HG03025 (cell line): ENCODE data around the gene CCDC127.
"Not testable (repeated sequence)": the region's sequence is repeated elsewhere in the genome, so short reads cannot be mapped to it uniquely, and the experiment has no call there.

ENCODE experiments used
- ATAC-seq: cut with Tn5 transposase; IDR thresholded peaks from one replicate; pipeline ENCODE4 v1.9.1; 2021; ENCODE audit warnings: mild to moderate bottlenecking, moderate library complexity; ENCODE audit not compliant: unreplicated experiment, low FRiP score

The CCDC127 gene, protein sequence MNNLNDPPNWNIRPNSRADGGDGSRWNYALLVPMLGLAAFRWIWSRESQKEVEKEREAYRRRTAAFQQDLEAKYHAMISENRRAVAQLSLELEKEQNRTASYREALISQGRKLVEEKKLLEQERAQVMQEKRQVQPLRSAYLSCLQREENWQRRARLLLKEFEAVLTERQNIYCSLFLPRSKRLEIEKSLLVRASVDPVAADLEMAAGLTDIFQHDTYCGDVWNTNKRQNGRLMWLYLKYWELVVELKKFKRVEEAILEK

DNA sequence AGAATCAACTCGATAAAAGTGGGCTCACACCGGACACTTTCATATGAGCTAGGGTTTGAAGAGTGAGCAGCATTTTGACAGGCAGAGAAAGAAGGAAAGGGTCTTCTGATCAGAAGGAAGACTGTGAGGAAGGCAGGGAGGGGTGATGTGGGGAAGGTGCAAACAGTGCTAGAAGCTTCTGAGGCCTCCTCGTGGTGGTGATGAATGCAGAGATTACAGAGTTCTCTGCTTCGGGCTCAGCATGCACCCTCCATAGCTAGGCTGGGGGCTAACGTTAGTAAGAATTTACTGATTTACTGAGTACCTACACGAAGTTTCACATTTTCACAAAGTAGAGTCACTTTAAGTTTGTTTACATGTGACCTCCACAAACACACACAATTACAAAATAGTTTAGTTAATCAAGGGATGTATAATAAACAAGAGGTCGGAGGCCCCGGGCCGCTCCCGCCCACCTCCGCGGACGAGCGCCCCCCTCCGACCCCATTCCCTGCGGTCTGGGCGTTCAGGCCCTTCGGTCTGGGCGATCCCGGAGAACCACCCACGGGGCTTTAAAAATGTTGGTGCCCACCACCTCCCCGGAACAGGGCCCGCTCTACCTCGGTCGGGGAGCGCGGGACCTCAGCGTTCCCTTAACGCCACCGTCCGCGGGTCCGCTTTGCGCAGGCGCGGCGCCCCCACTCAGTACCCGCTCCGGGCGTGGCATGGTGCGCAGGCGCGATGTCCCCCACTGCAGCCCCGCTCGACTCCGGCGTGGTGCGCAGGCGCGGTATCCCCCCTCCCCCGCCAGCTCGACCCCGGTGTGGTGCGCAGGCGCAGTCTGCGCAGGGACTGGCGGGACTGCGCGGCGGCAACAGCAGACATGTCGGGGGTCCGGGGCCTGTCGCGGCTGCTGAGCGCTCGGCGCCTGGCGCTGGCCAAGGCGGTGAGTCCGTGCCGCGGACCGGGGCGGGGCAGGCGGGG lies at the start of gene CCDC127, which contains the start of gene SDHA:
TSS of gene CCDC127 (minus strand) at position 660 of the 963 bp plus-strand sequence. CDS start 1,304 bp downstream, outside the sequence.
TSS of gene SDHA (plus strand) at position 827 of the 963 bp plus-strand sequence. CDS start at position 863, 36 bp downstream.
- ATAC-seq = peak; percentile 72

DNA sequence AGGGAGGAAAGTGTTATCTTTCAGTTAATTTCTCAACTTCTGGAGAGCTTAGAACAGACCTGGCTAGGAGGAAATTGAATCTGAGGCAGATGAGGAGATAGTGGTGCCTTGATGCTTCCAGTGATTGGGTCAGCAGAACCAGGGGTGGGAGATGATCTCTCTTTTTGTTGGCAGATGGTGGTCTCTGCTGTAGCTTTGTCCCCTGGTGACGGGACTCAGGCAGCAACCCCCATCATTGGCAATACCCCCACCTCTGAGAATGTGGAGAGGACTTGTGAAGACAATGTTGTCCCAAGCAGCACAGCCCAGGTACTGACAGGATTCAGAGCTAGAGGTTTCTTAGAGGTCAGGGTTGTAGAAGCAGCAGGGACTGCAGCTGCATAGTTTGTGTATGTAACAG lies 49.8 kb upstream of the CCDC127 start:
- ATAC-seq = no peak

DNA sequence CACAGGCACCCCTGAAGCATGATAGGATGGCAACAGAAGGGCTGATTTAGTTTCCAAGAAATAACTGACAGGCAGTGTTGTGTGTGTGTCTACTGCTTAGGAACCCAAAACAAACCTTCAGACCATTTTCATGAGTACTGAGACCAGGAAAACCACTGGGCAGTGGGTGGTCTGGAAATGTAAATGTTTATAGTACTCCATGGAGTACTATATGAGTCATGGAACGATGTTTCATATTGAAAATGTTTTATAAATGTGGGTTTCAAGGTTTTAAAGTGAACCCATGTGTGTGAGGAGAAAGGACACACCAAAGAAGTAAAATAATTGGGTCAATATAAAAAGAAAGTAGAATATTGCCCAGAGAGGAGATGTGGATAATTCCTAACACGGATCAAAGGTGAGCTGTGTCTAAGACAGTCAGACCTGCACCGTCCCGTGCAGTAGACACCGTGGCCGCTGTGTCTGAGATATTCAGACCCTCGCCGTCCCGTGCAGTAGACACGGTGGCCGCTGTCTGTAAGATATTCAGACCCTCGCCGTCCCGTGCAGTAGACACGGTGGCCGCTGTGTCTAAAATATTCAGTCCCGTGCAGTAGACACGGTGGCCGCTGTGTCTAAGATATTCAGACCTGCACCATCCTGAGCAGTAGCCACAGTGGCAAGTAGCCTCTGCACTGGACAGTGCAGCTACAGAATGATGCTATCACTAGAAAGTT lies 48.5 kb upstream of the CCDC127 start:
- not testable (repeated sequence) for ATAC-seq

DNA sequence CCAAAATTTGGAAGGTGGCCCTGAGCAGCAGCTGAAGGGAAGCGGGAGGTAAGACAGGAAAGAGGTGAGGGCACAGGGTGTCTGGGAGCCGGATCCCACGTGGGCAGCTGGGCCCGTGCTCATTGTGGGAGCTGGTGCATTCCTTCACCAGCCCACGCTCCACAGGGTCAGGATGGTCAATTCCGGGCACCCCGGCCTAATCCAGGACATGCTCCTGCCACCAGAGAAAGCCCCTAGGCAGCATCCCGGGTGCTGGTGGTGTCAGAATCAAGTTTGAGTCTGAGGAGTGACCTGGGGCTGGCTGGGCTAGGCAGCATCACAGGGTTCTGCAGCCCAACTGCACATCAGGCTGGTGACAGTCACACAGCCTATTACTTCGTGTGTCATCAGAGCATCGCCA lies 46.4 kb upstream of the CCDC127 start:
- no peak for ATAC-seq

DNA sequence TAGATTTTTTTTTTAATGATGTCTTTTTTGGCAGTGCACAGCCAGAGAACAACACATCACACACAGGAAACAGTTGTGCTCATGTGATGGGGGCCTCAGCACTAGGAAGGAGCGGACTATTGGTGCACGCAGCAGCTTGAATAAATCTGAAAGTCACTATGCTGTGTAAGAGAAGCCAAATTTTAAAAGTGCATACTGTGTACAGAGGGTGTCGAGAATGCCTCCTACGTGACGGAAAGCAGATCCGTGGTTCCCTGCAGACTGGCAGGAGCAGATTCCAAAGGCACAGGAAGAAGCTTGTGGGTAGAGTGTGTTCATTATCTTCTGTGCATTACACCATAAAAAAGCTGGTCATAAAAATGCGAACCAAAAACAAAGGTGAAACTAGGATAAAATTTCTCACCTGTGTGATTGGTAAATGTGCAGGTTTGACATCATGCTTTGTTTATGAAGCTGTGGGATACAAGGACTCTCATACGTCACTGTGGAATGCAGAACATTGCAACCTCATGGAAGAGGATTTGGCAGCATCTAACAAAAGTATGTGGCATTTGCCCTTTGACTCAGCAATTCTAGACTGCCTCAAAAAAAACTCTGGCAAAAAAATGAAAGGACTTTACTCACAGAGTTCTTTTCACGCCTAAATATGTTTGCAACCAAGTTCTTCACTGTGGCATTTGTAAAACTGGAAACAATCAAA lies 45.5 kb upstream of the CCDC127 start:
- ATAC-seq = not testable (repeated sequence)

DNA sequence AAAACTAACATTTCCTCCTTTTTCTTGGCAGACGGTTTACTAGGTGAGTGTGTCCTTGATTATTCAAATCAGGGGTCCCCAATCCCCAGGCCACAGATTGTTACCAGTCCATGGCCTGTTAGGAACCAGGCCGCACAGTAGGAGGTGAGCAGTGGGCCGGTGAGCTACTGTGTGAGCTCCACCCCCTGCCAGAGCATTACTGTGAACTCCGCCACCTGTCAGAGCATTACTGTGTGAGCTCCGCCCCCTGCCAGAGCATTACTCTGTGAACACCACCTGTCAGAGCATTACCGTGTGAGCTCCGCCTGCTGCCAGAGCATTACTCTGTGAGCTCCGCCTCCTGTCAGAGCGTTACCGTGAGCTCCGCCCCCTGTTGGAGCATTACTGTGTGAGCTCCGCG lies 39.2 kb upstream of the CCDC127 start:
- no peak for ATAC-seq

DNA sequence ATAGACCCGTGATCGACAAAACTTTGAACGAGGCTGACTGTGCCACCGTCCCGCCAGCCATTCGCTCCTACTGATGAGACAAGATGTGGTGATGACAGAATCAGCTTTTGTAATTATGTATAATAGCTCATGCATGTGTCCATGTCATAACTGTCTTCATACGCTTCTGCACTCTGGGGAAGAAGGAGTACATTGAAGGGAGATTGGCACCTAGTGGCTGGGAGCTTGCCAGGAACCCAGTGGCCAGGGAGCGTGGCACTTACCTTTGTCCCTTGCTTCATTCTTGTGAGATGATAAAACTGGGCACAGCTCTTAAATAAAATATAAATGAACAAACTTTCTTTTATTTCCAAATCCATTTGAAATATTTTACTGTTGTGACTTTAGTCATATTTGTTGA lies 38.4 kb upstream of the CCDC127 start:
- not testable (repeated sequence) for ATAC-seq

DNA sequence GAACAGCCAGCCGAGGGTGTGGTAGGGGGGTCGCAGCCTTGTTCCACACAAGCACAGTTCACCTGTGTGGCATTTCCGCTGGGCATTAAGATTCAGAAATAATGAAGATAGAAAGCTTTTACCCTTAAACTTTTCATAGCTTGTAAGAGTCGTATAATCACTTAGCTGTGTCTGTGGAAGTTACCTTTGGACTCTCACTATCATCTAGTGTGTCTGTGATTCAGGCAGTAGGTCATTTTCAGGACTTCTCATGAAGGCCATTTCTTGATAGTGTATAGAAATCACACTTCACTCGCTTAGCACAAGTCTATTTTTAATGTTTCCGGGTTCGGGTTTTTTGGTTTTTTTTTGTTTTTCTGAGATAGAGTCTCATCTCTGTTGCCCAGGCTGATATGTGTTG lies 37.2 kb upstream of the CCDC127 start:
- ATAC-seq = not testable (repeated sequence)

DNA sequence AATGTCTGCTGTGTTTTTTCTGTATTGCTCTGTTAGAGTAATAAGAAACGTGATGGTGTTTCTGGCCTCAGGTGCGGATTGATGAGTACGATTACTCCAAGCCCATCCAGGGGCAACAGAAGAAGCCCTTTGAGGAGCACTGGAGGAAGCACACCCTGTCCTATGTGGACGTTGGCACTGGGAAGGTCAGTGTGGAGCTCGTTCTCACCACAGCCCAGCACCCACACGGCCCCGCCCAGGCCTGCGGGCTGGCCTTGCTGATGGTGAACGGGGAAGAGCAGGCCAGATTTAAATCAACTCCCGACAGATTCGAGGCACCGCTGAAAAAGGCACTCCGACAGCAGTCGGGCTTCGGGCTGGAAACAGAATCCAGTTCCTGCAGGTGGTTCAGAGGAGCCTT lies 36.4 kb upstream of the CCDC127 start:
- ATAC-seq = not testable (repeated sequence)

DNA sequence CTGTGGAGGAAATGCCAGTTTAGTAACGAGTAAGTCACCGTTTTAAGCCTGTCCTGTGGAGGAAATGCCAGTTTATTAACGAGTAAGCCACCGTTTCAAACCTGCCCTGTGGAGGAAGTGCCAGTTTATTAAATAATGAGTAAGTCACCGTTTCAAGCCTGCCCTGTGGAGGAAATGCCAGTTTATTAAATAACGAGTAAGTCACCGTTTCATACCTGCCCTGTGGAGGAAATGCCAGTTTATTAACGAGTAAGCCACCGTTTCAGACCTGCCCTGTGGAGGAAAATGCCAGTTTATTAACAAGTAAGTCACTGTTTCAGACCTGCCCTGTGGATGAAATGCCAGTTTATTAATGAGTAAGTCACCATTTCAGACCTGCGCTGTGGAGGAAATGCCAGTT lies 34.6 kb upstream of the CCDC127 start:
- no peak for ATAC-seq

DNA sequence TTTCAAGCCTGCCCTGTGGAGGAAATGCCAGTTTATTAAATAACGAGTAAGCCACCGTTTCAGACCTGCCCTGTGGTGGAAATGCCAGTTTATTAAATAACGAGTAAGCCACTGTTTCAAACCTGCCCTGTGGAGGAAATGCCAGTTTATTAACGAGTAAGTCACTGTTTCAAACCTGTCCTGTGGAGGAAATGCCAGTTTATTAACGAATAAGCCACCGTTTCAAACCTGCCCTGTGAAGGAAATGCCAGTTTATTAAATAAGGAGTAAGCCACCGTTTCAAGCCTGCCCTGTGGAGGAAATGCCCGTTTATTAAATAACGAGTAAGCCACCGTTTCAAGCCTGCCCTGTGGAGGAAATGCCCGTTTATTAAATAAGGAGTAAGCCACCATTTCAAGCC lies 34.0 kb upstream of the CCDC127 start:
- ATAC-seq = not testable (repeated sequence)

DNA sequence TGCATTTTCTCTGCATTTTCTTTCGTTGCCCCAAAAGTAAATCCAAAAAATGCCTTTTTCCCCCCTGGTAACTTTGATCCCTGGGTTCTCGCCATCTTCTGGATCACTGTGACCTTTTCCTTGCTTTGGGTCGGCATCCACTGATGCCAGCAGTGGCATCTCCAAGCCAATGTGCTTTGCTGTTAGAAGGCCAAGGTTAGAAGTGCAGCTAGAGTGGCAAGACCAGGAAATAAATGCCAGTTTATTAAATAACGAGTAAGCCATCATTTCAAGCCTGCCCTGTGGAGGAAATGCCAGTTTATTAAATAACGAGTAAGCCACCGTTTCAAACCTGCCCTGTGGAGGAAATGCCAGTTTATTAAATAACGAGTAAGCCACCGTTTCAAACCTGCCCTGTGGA lies 33.6 kb upstream of the CCDC127 start:
- not testable (repeated sequence) for ATAC-seq

DNA sequence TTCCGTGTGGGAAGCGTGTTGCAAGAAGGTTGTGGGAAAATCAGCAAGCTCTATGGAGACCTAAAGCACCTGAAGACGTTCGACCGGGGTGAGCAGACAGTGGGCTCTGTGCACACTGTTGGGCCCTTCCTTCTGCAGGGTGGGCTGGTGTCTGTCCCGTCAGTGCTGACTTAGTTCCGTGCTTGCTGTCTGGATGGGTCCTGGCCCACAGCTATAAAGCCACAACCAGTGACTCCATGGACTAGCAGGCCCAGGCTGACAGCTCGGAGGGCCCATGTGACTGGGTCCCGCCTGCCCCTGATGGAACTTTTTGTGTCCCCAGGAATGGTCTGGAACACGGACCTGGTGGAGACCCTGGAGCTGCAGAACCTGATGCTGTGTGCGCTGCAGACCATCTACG lies 33.1 kb upstream of the CCDC127 start:
- ATAC-seq = not testable (repeated sequence)

DNA sequence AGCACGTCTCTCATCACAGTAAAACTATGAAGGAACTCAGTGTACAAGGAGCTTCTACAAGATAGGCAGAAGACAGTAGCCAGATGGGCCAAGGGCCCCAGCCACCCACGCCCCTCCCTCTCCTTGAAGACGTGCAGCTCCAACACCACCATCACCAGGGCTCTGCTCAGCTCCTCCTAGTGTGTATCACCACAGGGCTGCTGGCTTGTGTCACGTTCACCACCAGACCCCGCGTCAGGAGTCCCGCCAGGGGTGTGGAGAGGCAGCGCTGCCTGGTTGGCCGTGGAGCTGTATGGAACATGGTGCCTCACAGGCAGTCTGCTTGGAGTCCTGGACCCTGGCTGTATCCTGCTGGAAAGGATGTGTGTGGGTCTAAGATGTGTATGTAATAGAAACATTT lies 32.4 kb upstream of the CCDC127 start:
- not testable (repeated sequence) for ATAC-seq

DNA sequence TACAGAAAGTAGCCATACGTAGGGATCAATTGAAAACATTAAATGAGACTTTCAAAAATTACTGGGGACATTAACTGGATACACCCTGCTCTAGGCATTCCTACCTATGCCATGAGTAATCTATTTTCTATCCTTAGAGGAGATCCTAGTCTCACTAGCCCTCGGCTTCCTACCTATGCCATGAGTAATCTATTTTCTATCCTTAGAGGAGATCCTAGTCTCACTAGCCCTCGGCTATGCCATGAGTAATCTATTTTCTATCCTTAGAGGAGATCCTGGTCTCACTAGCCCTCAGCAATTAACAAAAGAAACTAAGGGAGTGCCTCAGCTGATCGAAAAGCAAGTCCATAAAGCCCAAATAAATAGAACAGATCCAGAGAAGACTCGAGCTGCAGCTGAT lies 27.8 kb upstream of the CCDC127 start:
- ATAC-seq = not testable (repeated sequence)

DNA sequence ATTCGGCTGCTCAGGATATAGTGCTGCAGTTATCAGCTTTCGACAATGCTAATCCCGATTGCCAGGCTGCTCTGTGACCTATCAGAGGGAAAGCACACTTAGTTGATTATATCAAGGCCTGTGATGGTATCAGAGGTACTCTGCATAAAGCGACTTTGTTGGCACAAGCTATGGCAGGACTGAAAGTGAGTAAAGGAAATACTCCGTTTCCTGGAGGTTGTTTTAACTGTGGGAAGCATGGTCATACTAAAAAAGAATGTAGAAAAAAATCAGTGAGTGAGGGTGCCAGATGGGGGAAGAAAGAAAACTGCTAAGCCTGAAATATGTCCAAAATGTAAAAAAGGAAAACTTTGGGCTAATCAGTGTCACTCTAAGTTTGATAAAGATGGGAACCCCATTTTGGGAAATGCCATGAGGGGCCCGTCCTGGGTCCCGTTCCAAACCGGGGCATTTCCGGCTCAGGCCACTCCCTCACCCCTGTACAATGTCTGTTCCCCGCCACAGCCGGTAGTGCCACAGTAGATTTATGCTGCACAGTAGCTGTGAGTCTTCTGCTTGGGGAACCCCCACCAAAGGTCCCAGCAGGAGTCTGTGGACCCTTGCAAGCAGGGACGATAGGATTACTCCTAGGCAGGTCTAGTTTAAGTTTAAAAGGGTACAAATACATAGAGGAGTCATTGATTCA lies 25.9 kb upstream of the CCDC127 start:
- not testable (repeated sequence) for ATAC-seq

DNA sequence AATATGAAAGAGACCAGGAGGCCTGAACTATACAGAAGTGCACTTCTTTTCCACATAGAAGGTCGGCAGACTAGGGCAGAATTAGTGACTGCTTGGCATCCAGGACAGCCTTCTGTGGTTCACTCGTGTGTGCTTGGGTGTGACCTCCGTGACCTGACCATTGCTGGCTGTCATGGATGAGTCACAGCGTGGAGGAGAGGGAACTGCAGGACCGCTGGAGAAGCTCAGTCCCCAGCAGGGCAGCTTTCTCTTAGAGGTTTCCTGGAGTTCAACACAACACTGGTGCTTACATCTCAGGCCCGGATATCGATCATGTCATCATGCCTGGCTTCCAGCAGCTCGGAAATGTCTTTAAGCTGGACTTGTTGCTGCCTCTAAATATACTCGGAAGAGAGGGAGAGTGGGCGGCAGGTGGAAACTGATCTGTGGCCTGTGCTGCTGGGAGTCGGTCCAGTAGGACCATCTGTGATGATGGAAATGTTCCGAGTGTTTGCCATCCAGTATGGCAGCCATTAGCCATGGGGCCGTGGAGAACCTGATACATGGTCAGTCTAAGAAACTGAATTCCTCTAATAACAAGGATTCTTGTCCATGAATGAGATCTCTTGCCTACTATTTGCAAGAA lies 23.2 kb upstream of the CCDC127 start:
- ATAC-seq = not testable (repeated sequence)

DNA sequence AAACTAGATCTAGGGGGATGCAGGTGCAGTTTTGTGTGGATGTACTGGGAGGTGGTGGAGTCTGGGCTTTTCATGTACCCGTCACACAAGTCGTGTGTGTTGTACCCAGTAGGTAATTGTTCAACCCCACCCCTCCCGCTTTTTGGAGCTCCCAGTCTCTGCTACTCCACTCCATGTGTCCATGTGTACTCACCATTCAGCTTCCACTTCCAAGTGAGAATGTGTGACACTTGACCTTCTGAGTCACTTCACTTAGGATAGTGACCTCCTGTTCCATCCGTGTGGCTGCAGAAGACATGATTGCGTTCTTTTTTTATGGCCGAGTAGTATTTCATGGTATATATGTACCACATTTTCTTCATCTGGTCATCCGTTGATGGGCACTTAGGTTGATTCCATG lies 22.6 kb upstream of the CCDC127 start:
- ATAC-seq = not testable (repeated sequence)

DNA sequence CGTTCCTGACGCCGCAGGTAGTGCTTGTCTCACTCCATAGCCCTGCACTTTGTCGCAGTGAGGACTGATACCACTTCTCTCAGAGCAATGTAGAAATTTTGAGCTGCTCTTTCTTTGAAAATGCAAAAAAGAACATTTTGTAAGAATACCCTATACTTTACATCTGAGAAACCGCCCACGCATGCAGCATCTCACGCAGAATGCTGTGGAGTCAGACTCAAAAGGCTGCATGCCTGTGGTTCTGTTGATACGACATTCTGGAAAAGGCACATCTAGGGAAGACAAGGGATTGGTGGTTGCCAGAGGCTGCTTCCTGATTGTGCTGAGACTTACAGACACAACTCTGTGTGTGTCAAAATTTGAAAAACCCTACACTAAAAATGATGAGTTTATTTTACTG lies 20.0 kb upstream of the CCDC127 start:
- not testable (repeated sequence) for ATAC-seq
